B cell (primary cell): ENCODE data around the gene ZSCAN1. TPM values are rescaled to one million over a fixed set of nuclear protein-coding genes. Genes with fewer than 3 reads are reported as not detected.

Source experiments
- ATAC-seq: fragments of 200-7000 bp; cut with Tn5 transposase; one replicate; pipeline ENCODE4 v1.10.0; 2021; ENCODE audit warnings: low read depth, mild to moderate bottlenecking, moderate number of reproducible peaks, moderate library complexity
- CTCF ChIA-PET: fragments of 350-600 bp; sonication (Branson Sonifier 250); formaldehyde crosslinking; loops from one replicate; lab custom pipeline; 2021; ENCODE audit warnings: antibody characterized with exemption, inconsistent platforms; lab: Charles Lee
- POLR2A ChIA-PET: fragments of 350-600 bp; sonication (Branson Sonifier 250); formaldehyde crosslinking; loops from one replicate; lab custom pipeline; 2021; ENCODE audit warnings: antibody characterized with exemption; lab: Charles Lee
- DNase-seq: peaks from one replicate; pipeline ENCODE4 v3.0.0; 2013
- H2AFZ ChIP-seq: 2 replicates; pipeline ENCODE4 v1.6.1; 2012; ENCODE audit warnings: mild to moderate bottlenecking, low read depth, low read length; ENCODE audit not compliant: insufficient read depth, poor library complexity, severe bottlenecking
- H3K27ac ChIP-seq, 2 donors: 1 replicate in 1 of 2; 2 replicates in 1 of 2; pipeline ENCODE4 v1.5.1; 2012 to 2013; ENCODE audit warnings: low read length in 2 of 2, mild to moderate bottlenecking in 2 of 2, moderate library complexity in 1 of 2
- H3K27me3 ChIP-seq, 4 experiments: fragments of 200-600 bp in 1 of 4; sonication (generic) in 1 of 4; replicated peaks in 1 of 4; 1 replicate in 2 of 4; 2 replicates in 2 of 4; pipeline versions ENCODE4 v1.6.1 to v1.7.0; 2013 to 2016; ENCODE audit warnings: low read length in 3 of 4, mild to moderate bottlenecking in 2 of 4, mixed read lengths in 1 of 4, moderate library complexity in 1 of 4; ENCODE audit not compliant: insufficient read depth in 4 of 4, control insufficient read depth in 3 of 4; ENCODE audit errors: control extremely low read depth in 1 of 4
- H3K36me3 ChIP-seq, 2 experiments: replicated peaks in 1 of 2; 1 replicate in 1 of 2; 2 replicates in 1 of 2; pipeline versions ENCODE4 v1.6.1 to v1.7.1; 2013; ENCODE audit warnings: low read length in 1 of 2; ENCODE audit not compliant: insufficient read depth in 2 of 2, control insufficient read depth in 1 of 2; ENCODE audit errors: control extremely low read depth in 1 of 2, extremely low read depth in 1 of 2
- H3K4me1 ChIP-seq, 2 donors: fragments of 200-600 bp in 1 of 2; sonication (generic) in 1 of 2; 1 replicate in 1 of 2; 2 replicates in 1 of 2; pipeline versions ENCODE4 v1.5.1 to v1.6.1; 2013 to 2017; ENCODE audit warnings: low read length in 2 of 2; ENCODE audit not compliant: control insufficient read depth in 2 of 2, insufficient read depth in 2 of 2
- H3K4me2 ChIP-seq: replicated peaks from 2 replicates; pipeline ENCODE3; 2012; ENCODE audit warnings: mild to moderate bottlenecking, low read depth, low read length; ENCODE audit not compliant: poor library complexity, severe bottlenecking
- H3K4me3 ChIP-seq, 5 experiments: fragments of 200-600 bp in 1 of 5; sonication (generic) in 1 of 5; 1 replicate in 3 of 5; 2 replicates in 2 of 5; pipeline versions ENCODE4 v1.5.1 to v1.7.0; 2011 to 2016; ENCODE audit warnings: low read length in 4 of 5, mild to moderate bottlenecking in 4 of 5, low read depth in 2 of 5, control low read depth in 1 of 5, moderate library complexity in 1 of 5; ENCODE audit not compliant: insufficient read depth in 1 of 5; ENCODE audit errors: control extremely low read depth in 1 of 5, extremely low read depth in 1 of 5
- H3K79me2 ChIP-seq: fragments of 200-600 bp; sonication (generic); one replicate; pipeline ENCODE4 v1.6.0; 2016; ENCODE audit warnings: low read length; ENCODE audit not compliant: control insufficient read depth, insufficient read depth
- H3K9ac ChIP-seq: fragments of 200-600 bp; sonication (generic); 2 replicates; pipeline ENCODE4 v1.6.1; 2017; ENCODE audit warnings: mild to moderate bottlenecking, low read length, moderate library complexity
- H3K9me3 ChIP-seq, 3 donors: one replicate each; pipeline versions ENCODE4 v1.6.1 to v1.7.1; 2013; ENCODE audit warnings: low read length in 2 of 3; ENCODE audit not compliant: control insufficient read depth in 2 of 3, insufficient read depth in 1 of 3; ENCODE audit errors: control extremely low read depth in 1 of 3
- H4K20me1 ChIP-seq: 2 replicates; pipeline ENCODE4 v1.6.0; 2012; ENCODE audit warnings: mild to moderate bottlenecking, low read length; ENCODE audit not compliant: insufficient read depth, control insufficient read depth, poor library complexity, severe bottlenecking
- H3K27ac Mint-ChIP-seq: one replicate; pipeline ENCODE4 v1.8.0; 2021; ENCODE audit warnings: mixed read lengths
- H3K27me3 Mint-ChIP-seq: one replicate; pipeline ENCODE4 v1.8.0; 2021; ENCODE audit warnings: mixed read lengths
- H3K4me1 Mint-ChIP-seq: one replicate; pipeline ENCODE4 v1.8.0; 2021; ENCODE audit warnings: mixed read lengths
- H3K4me3 Mint-ChIP-seq: one replicate; pipeline ENCODE4 v1.8.0; 2021; ENCODE audit warnings: mixed read lengths
- H3K9me3 Mint-ChIP-seq: one replicate; pipeline ENCODE4 v1.8.0; 2022; ENCODE audit warnings: mixed read lengths; ENCODE audit not compliant: insufficient read depth
- EZH2 ChIP-seq: IDR thresholded peaks from 2 replicates; pipeline ENCODE4 v1.6.1; 2012; ENCODE audit warnings: borderline replicate concordance, low read depth, mild to moderate bottlenecking, moderate library complexity, low read length; ENCODE audit not compliant: insufficient read depth, poor library complexity, severe bottlenecking
- WGBS: methylation state at CpG from one replicate; pipeline ENCODE4 v1.1.5; 2013; ENCODE audit warnings: missing lambda C conversion rate; ENCODE audit not compliant: insufficient coverage; 5-methylcytosine and 5-hydroxymethylcytosine counted together
- intact Hi-C: fragments of 100-400 bp; cut with micrococcal nuclease; formaldehyde crosslinking; loops from one replicate; pipeline ENCODE4 v1.10.0; 2022
- polyA minus RNA-seq: library from RNA; depleted of rRNA, polyadenylated mRNA; stranded (reverse); fragments of >200 nt; gene quantifications from 2 replicates; pipeline ENCODE4 v1.2.3, GENCODE V29; 2012
- polyA plus RNA-seq: library from polyadenylated mRNA; depleted of rRNA; stranded (reverse); fragments of >200 nt; gene quantifications from 2 replicates; pipeline ENCODE4 v1.2.3, GENCODE V29; 2012
- total RNA-seq, 2 donors: library from RNA; stranded (reverse); fragments of 120-200 nt in 1 of 2; gene quantifications; 1 replicate in 1 of 2; 2 replicates in 1 of 2; pipeline versions ENCODE4 v1.2.3 to v1.2.4, GENCODE V29; 2013 to 2022
- TF ChIP-seq, protein P1 (sequence below): fragments of 200-600 bp; IDR thresholded peaks from one replicate; pipeline ENCODE4 v1.8.0; 2022; ENCODE audit warnings: antibody characterized with exemption, mild to moderate bottlenecking

The ZSCAN1 gene, protein sequence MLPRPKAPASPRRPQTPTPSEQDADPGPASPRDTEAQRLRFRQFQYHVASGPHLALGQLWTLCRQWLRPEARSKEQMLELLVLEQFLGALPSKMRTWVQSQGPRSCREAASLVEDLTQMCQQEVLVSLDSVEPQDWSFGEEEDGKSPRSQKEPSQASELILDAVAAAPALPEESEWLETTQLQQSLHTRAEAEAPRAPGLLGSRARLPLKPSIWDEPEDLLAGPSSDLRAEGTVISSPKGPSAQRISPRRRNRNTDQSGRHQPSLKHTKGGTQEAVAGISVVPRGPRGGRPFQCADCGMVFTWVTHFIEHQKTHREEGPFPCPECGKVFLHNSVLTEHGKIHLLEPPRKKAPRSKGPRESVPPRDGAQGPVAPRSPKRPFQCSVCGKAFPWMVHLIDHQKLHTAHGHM
- total RNA-seq (not detected in 2 replicates), polyA plus RNA-seq (0.13 TPM in 1 of 2 replicates, not detected in the other), polyA minus RNA-seq (not detected in 2 replicates)
- not detected for total RNA-seq (2013)

DNA sequence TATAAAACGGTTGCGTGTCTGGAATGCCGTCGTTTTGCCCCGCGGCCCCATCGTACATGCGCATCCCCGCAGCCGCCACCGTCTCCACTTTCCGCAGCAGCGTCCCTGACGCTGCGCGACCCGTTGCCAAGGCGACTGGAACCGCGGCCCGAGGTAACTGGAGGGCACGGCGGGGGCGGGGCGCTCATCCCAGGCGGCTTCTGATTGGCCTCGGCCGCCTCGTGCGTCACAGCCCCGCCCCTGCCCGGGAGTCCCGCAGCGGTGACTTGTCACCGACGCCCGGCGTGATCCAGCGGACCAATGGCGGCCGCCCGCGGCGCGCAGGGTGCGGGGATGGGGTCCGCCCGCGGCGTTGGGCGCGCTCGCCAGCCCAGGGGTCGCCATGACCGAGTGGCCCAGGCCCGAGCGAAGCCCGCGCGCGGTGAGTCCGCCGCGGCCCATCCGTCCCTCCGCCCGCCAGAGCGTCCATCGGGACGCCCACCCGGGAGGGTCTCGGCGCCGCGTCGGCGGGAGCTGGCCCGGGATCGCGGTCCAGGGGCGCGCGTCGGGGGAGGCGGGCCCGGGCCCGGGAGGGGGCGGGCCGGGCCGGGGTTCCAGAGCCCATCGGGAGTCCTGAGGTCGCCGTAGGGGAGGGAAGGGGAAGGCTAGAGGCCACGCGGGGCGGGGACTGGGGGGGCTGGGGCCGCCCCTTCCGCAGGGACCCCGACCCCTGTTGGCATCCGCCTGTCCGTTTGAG, at the start of gene ZSCAN1:
Gene ZSCAN1, plus strand, starts transcription at position 285 of the 736 bp plus-strand sequence. CDS start 3,812 bp downstream, outside the sequence.
- Mint-ChIP-seq H3K27ac (peak within 1 kb of the TSS; percentile 41), H3K4me3 (peak within 1 kb of the TSS; percentile 73), H3K27me3 (peaks cover 29% of the 10 kb centered on the region), H3K4me1 (peaks cover 5% of the 10 kb centered on the region), H3K9me3 (peaks cover 5% of the 10 kb centered on the region)
- ATAC-seq = peak; percentile 76
- ChIA-PET CTCF (no interaction called here), POLR2A (interaction anchor here (0.5 kb wide), 1 partner anchor 41 kb away, joined by 7 read pairs; no protein-coding TSS in a partner anchor)
- peak within 1 kb of the TSS; percentile 23 for H3K9ac ChIP-seq
- no peaks in the 10 kb centered on the region for H4K20me1 ChIP-seq
- peaks cover 0 to 38% (median 3%) of the 10 kb centered on the region in 4 experiments for H3K27me3 ChIP-seq
- peak within 1 kb of the TSS; percentile 60 for H3K4me2 ChIP-seq
- intact Hi-C loops = no loop called here
- H3K27ac ChIP-seq = no peak within 1 kb of the TSS
- DNase-seq = peak; percentile 82
- H3K4me1 ChIP-seq = peaks cover 0 to 4% of the 10 kb centered on the region in 2 donors
- peaks cover 0 to 72% (median 0%) of the 10 kb centered on the region in 3 donors for H3K9me3 ChIP-seq
- no peaks in the 10 kb centered on the region for H3K36me3 ChIP-seq
- H3K79me2 ChIP-seq = no peaks in the 10 kb centered on the region
- peak within 1 kb of the TSS; percentile 10 for H2AFZ ChIP-seq
- WGBS = 16% methylated on average over 77 of the region's 101 CpGs
- TF ChIP-seq, protein P1, sequence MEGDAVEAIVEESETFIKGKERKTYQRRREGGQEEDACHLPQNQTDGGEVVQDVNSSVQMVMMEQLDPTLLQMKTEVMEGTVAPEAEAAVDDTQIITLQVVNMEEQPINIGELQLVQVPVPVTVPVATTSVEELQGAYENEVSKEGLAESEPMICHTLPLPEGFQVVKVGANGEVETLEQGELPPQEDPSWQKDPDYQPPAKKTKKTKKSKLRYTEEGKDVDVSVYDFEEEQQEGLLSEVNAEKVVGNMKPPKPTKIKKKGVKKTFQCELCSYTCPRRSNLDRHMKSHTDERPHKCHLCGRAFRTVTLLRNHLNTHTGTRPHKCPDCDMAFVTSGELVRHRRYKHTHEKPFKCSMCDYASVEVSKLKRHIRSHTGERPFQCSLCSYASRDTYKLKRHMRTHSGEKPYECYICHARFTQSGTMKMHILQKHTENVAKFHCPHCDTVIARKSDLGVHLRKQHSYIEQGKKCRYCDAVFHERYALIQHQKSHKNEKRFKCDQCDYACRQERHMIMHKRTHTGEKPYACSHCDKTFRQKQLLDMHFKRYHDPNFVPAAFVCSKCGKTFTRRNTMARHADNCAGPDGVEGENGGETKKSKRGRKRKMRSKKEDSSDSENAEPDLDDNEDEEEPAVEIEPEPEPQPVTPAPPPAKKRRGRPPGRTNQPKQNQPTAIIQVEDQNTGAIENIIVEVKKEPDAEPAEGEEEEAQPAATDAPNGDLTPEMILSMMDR = no peak
- no peak for TF ChIP-seq EZH2
- peak within 1 kb of the TSS in 3 of 5 experiments; percentile 1 to 39 (median 17) for H3K4me3 ChIP-seq
